Stomach (tissue), 9 donors: ENCODE data around the gene FBXW8. TPM values are rescaled to one million over a fixed set of nuclear protein-coding genes. Genes with fewer than 3 reads are reported as not detected.

ENCODE experiments used
- DNase-seq, 2 donors: peaks; one replicate each; pipeline versions ENCODE4 v3.0.0 to v3.0.0-alpha.2; 2013 to 2019
- H3K27ac ChIP-seq, 5 donors: fragments of 200-600 bp in 4 of 5; sonication (generic) in 4 of 5; one replicate each; pipeline ENCODE4 v1.5.1; 2013 to 2019; ENCODE audit warnings: mild to moderate bottlenecking in 1 of 5, moderate library complexity in 1 of 5
- H3K27me3 ChIP-seq, 3 donors: fragments of 200-600 bp; sonication (generic); one replicate each; pipeline ENCODE4 v1.5.1; 2017 to 2019; ENCODE audit warnings: mixed run types in 1 of 3
- H3K36me3 ChIP-seq, 4 donors: fragments of 200-600 bp; sonication (generic); 1 replicate in 3 of 4; 2 replicates in 1 of 4; pipeline ENCODE4 v1.5.1; 2016 to 2019
- H3K4me1 ChIP-seq, 4 donors: fragments of 200-600 bp; sonication (generic); one replicate each; pipeline ENCODE4 v1.5.1; 2016 to 2019
- H3K4me3 ChIP-seq, 4 donors: fragments of 200-600 bp; sonication (generic) in 3 of 4; one replicate each; pipeline ENCODE4 v1.5.1; 2016 to 2019; ENCODE audit warnings: mild to moderate bottlenecking in 1 of 4
- H3K9me3 ChIP-seq, 4 donors: fragments of 200-600 bp; sonication (generic); one replicate each; pipeline ENCODE4 v1.5.1; 2016 to 2019
- CTCF ChIP-seq, 7 experiments: fragments of 450-650 bp in 4 of 7; fragments of 200-600 bp in 3 of 7; sonication (generic) in 3 of 7; IDR thresholded peaks; one replicate each; pipeline ENCODE4 v1.5.1; 2016 to 2019; ENCODE audit warnings: antibody characterized with exemption in 7 of 7, control low read depth in 2 of 7, mild to moderate bottlenecking in 1 of 7
- EP300 ChIP-seq: sonication (generic); formaldehyde crosslinking; IDR thresholded peaks from one replicate; pipeline ENCODE4 v1.6.1; 2017; ENCODE audit warnings: antibody characterized with exemption
- POLR2A ChIP-seq, 4 donors: fragments of 450-650 bp; IDR thresholded peaks; one replicate each; pipeline ENCODE4 v1.6.1; 2016; ENCODE audit warnings: antibody characterized with exemption in 4 of 4, control low read depth in 2 of 4, mild to moderate bottlenecking in 1 of 4, moderate library complexity in 1 of 4
- POLR2AphosphoS5 ChIP-seq, 3 donors: sonication (generic); formaldehyde crosslinking; IDR thresholded peaks; one replicate each; pipeline ENCODE4 v1.6.1; 2016; ENCODE audit warnings: antibody characterized with exemption in 3 of 3
- WGBS, 5 donors: extraction: QIAGEN DNeasy Blood & Tissue Kit in 3 of 5; methylation state at CpG; one replicate each; pipeline versions ENCODE4 v1.1.5 to v1.1.7; 2013 to 2018; 5-methylcytosine and 5-hydroxymethylcytosine counted together
- intact Hi-C: fragments of 100-400 bp; cut with DNase I; formaldehyde crosslinking; loops from one replicate; pipeline ENCODE4 v1.15.1; 2023; ENCODE audit warnings: low total_unique reads
- polyA plus RNA-seq, 3 donors: library from polyadenylated mRNA; stranded (reverse); fragments of 200-250 nt; gene quantifications; one replicate each; pipeline ENCODE4 v1.2.3, GENCODE V29; 2013
- total RNA-seq, 5 donors: library from RNA; depleted of rRNA; stranded (reverse); fragments of >200 nt; gene quantifications; one replicate each; pipeline versions ENCODE4 v1.1.0 to v1.2.3, GENCODE V29; 2014 to 2016
- donor health status: healthy with polysubstance abuse.
- donor health status: Bipolar disorder and iron deficiency.
- donor health status: healthy.

The FBXW8 gene
- total and polyA plus RNA-seq, 8 donors: 3.2 to 28.7 (median 6.7) TPM

DNA sequence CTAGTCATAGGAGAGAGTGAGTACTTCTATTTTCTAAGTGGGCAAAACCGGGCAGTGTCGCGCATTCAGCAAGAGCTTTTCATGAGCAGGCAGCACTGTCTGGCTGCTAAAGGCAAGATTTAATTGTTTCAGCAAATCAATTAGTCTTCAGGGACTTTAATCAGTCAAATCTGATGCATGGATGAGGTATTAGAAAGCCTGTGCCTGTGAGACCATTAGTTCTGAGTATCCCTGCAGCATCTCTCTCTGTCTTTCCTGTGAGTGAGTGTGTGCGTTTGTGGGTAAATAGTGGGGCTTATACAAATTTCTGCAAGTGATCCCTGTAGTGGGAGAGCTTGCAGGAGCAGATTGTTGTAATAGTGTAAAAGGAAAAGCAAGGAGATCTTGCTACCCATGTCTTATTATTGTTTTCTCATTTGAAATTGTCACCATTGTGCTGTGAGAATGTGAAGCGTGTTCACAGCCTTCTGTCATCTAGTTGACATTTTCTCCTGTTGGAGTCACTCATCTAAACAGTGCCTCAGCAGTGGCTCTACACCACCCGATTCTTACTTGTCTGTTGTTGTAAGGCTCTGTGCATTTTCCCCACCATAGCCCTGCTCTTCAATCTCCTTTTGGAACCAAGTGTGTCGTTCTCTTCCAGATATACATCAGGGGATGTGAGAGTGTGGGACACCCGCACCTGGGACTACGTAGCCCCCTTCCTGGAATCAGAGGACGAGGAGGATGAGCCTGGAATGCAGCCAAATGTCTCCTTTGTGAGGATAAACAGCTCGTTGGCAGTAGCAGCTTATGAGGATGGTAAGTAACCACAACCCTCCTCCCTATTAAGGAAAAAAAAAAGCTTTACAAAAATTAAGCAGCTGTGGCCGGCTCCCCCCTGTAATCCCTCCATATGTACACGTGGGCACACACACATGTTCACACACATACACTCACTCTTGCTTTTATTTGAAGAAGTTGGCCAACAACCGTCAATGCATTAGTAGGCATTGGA, 53.6 kb downstream of the FBXW8 start:
- WGBS, 5 donors: 65 to 76% (median 74%) methylated on average over 14 of the region's 14 CpGs
- Histone ChIP-seq H3K4me3 (no peak overlapping the region), H3K27me3 (no peaks in the 10 kb centered on the region), H3K9me3 (no peaks in the 10 kb centered on the region), H3K36me3 (peaks cover 10 to 34% (median 31%) of the 10 kb centered on the region in 4 donors), H3K27ac (no peak overlapping the region), H3K4me1 (peaks cover 0 to 35% (median 14%) of the 10 kb centered on the region in 4 donors)
- TF ChIP-seq POLR2AphosphoS5 (IDR thresholded peaks at IDR 0.05) (no peak), POLR2A (IDR thresholded peaks at IDR 0.05) (no peak), EP300 (no peak), CTCF (IDR thresholded peaks at IDR 0.05) (no peak)
- intact Hi-C loops: no loop called here
- peak in 1 of 2 donors; percentile 20 for DNase-seq

GRCh38 chr12:116968986-116969385, 58.2 kb downstream of the FBXW8 start:
- intact Hi-C loops: no loop called here
- Histone ChIP-seq H3K27me3 (no peaks in the 10 kb centered on the region), H3K27ac (no peak overlapping the region), H3K9me3 (no peaks in the 10 kb centered on the region), H3K36me3 (peaks cover 10 to 59% (median 52%) of the 10 kb centered on the region in 4 donors), H3K4me1 (peaks cover under 1 to 18% (median 8%) of the 10 kb centered on the region in 4 donors), H3K4me3 (no peak overlapping the region)
- DNase-seq: no peak
- 82 to 88% (median 84%) methylated on average over 5 of the region's 5 CpGs for WGBS, 5 donors
- TF ChIP-seq EP300 (no peak), POLR2A (IDR thresholded peaks at IDR 0.05) (no peak), POLR2AphosphoS5 (IDR thresholded peaks at IDR 0.05) (no peak), CTCF (IDR thresholded peaks at IDR 0.05) (no peak)

DNA sequence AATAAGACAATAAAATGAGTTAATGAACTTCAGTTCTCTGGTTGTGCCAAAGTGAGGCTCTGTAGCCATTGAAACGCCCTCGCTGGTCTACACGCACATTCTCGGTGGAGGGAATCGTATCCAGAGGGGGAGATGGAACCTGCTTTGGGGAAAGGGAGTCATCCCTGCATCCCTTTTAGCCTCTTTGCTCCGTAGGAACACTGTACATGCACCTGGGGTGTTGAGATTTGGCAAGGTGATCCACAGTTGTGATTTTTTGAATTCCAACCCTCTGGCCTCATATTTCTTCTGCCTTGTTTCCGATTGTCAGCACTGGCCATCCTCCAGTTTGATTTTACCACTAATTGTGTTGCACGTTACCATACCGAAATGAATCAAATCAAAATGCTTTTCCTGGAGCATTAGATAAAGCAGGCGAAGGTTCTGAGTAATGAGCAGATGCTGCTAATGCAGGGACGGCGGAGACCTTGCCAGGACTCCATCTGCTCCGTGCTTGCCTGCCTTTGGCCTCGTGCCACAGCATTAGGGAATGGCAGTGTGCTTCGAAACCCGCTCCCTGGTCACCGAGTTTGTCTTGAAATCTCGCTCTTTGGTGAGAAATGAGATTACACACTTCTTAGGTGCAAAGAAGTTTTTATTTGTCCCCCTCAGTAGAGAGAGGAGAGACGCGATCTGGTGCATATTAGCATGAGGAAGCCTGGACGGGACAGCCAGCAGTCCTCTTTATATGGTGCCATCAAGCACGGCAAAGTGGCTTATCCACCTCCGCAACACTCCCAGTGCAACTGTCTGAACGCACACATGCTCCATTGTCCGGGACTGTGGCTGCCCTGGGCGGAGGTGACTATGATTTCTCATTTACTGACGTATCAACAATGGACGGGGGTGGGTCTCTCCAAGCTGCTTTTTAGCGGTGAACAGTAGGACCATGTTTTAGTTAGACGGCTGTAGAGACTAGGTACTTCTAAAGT, 59.1 kb downstream of the FBXW8 start:
- Histone ChIP-seq H3K27me3 (no peaks in the 10 kb centered on the region), H3K4me1 (peaks cover 0 to 9% (median 5%) of the 10 kb centered on the region in 4 donors), H3K9me3 (no peaks in the 10 kb centered on the region), H3K36me3 (peaks cover 7 to 61% (median 53%) of the 10 kb centered on the region in 4 donors), H3K27ac (no peak overlapping the region), H3K4me3 (no peak overlapping the region)
- whole genome bisulfite sequencing, 5 donors: 76 to 80% (median 78%) methylated on average over 30 of the region's 30 CpGs
- DNase-seq: peak in 1 of 2 donors; percentile 72
- TF ChIP-seq CTCF (IDR thresholded peaks at IDR 0.05): no peak
- no peak for TF ChIP-seq POLR2AphosphoS5 (IDR thresholded peaks at IDR 0.05)
- TF ChIP-seq EP300: no peak
- TF ChIP-seq POLR2A (IDR thresholded peaks at IDR 0.05): no peak
- intact Hi-C loops: no loop called here

DNA sequence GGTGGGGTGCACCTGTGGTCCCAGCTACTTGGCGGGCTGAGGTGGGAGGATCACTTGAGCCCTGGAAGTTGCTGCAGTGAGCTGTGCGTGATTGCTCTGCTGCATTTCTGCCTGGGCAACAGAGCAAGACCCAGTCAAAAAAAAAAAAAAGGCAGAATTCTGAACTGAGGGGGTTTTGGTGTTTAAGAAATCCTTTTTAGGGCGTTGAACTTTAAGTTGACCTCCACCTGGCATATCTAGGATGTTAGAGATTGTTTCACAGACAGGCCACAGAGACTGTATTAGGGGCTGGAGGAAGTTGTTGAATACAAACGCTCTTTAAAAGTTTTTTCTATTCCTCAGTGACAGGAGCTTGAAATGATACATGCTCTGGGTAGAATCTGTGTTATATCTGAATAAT, 60.5 kb downstream of the FBXW8 start:
- peaks cover 4 to 51% (median 43%) of the 10 kb centered on the region in 4 donors for H3K36me3 ChIP-seq
- 90 to 94% (median 92%) methylated on average over 4 of the region's 4 CpGs for WGBS, 5 donors
- intact Hi-C loops: no loop called here
- H3K4me1 ChIP-seq: peaks cover 0 to 7% (median 5%) of the 10 kb centered on the region in 4 donors
- no peaks in the 10 kb centered on the region for H3K27me3 ChIP-seq
- no peak overlapping the region for H3K27ac ChIP-seq
- no peak for TF ChIP-seq CTCF (IDR thresholded peaks at IDR 0.05)
- no peak for DNase-seq
- no peaks in the 10 kb centered on the region for H3K9me3 ChIP-seq
- H3K4me3 ChIP-seq: no peak overlapping the region
